ENCODE results near the gene FNBP1. TPM values are rescaled to one million over a fixed set of nuclear protein-coding genes. Genes with fewer than 3 reads are reported as not detected.
"Not testable (repeated sequence)": the region's sequence is repeated elsewhere in the genome, so short reads cannot be mapped to it uniquely, and the experiment has no call there.

FNBP1 gene
- total and polyA plus RNA-seq, 2 of the 13 experiments (the other 11 are each of a cell fraction or from before 2014, with no cell fraction given): 5.4 to 19.5 TPM

GRCh38 chr9:130018265-130018664 is 24.7 kb downstream of the FNBP1 start:
- Histone ChIP-seq H3K27ac (ENCODE audit: extremely low read length, insufficient read depth, low read length) (no peak overlapping the region), H3K9me3 (ENCODE audit: low read length) (peaks cover 3% of the 10 kb centered on the region; the same call in 1 of the 2 replicates), H3K4me1 (ENCODE audit: insufficient read depth, low read length) (peaks cover 8% of the 10 kb centered on the region), H3K79me2 (ENCODE audit: insufficient read depth, low read length) (peaks cover 7% of the 10 kb centered on the region), H3K27me3 (ENCODE audit: control insufficient read depth in 1 of 2, insufficient read depth in 2 of 2, low read length in 2 of 2) (no peaks in the 10 kb centered on the region), H3K4me3 (replicated peaks in 1 of 3; ENCODE audit: insufficient read depth in 1 of 3, low read depth in 2 of 3, low read length in 3 of 3) (no peak overlapping the region), H3K4me2 (ENCODE audit: low read depth, low read length) (no peak overlapping the region), H4K20me1 (ENCODE audit: insufficient read depth, low read length) (no peaks in the 10 kb centered on the region), H2AFZ (ENCODE audit: low read length) (no peak overlapping the region), H3K36me3 (replicated peaks in 1 of 2; ENCODE audit: control insufficient read depth in 1 of 2, insufficient read depth in 2 of 2, low read length in 2 of 2) (no peaks in the 10 kb centered on the region), H3K9ac (ENCODE audit: insufficient read depth, low read depth, low read length) (no peak overlapping the region)
- ATAC-seq (no peak), FAIRE-seq (no peak), DNase-seq (ENCODE audit: low spot score) (no peak)
- ChIA-PET POLR2A (no interaction called here), CTCF (ENCODE audit: low intra/inter-chr PET ratio, low total read pairs) (no interaction called here)
- TF ChIP-seq CENPT (CRISPR knock-in tag; IDR thresholded peaks at IDR 0.05; ENCODE audit: low read depth): no peak
- in situ Hi-C loops (cut with HindIII; ENCODE audit: extremely low pct_ligation_motif_present, low pct_unique_long_range_greater_than_20kb) (no loop called here), intact Hi-C loops (cut with micrococcal nuclease; ENCODE audit: unreplicated experiment) (no loop called here)
- WGBS (ENCODE audit: low lambda C conversion rate): 97% methylated on average over 4 of the region's 4 CpGs
- no TSS peak for BruUV-seq (replicated peaks)

- intact Hi-C loops (cut with micrococcal nuclease; ENCODE audit: unreplicated experiment); H3K27me3 ChIP-seq (ENCODE audit: control insufficient read depth in 1 of 2, insufficient read depth in 2 of 2, low read length in 2 of 2); H3K27ac ChIP-seq (ENCODE audit: extremely low read length, insufficient read depth, low read length); H3K4me3 ChIP-seq (replicated peaks in 1 of 3; ENCODE audit: insufficient read depth in 1 of 3, low read depth in 2 of 3, low read length in 3 of 3); ATAC-seq; H2AFZ ChIP-seq (ENCODE audit: low read length); CTCF ChIA-PET (ENCODE audit: low intra/inter-chr PET ratio, low total read pairs); in situ Hi-C loops (cut with HindIII; ENCODE audit: extremely low pct_ligation_motif_present, low pct_unique_long_range_greater_than_20kb); H4K20me1 ChIP-seq (ENCODE audit: insufficient read depth, low read length); H3K4me1 ChIP-seq (ENCODE audit: insufficient read depth, low read length); DNase-seq (ENCODE audit: low spot score); H3K9ac ChIP-seq (ENCODE audit: insufficient read depth, low read depth, low read length); FAIRE-seq; H3K4me2 ChIP-seq (ENCODE audit: low read depth, low read length); POLR2A ChIA-PET; H3K36me3 ChIP-seq (replicated peaks in 1 of 2; ENCODE audit: control insufficient read depth in 1 of 2, insufficient read depth in 2 of 2, low read length in 2 of 2); H3K9me3 ChIP-seq (ENCODE audit: low read length); BruUV-seq (replicated peaks); H3K79me2 ChIP-seq (ENCODE audit: insufficient read depth, low read length): not testable (repeated sequence)
- 98% methylated on average over 8 of the region's 8 CpGs for WGBS (ENCODE audit: low lambda C conversion rate)
Observed at GRCh38 chr9:130017510-130017909, 25.5 kb downstream of the FNBP1 start.

- Histone ChIP-seq H3K27ac (ENCODE audit: extremely low read length, insufficient read depth, low read length) (no peak overlapping the region), H3K79me2 (ENCODE audit: insufficient read depth, low read length) (peaks cover 9% of the 10 kb centered on the region), H3K9me3 (ENCODE audit: low read length) (peaks cover 4% of the 10 kb centered on the region; the same call in 1 of the 2 replicates), H3K4me2 (ENCODE audit: low read depth, low read length) (no peak overlapping the region), H3K4me3 (replicated peaks in 1 of 3; ENCODE audit: insufficient read depth in 1 of 3, low read depth in 2 of 3, low read length in 3 of 3) (no peak overlapping the region), H3K36me3 (replicated peaks in 1 of 2; ENCODE audit: control insufficient read depth in 1 of 2, insufficient read depth in 2 of 2, low read length in 2 of 2) (no peaks in the 10 kb centered on the region), H4K20me1 (ENCODE audit: insufficient read depth, low read length) (no peaks in the 10 kb centered on the region), H3K9ac (ENCODE audit: insufficient read depth, low read depth, low read length) (no peak overlapping the region), H2AFZ (ENCODE audit: low read length) (no peak overlapping the region), H3K27me3 (ENCODE audit: control insufficient read depth in 1 of 2, insufficient read depth in 2 of 2, low read length in 2 of 2) (no peaks in the 10 kb centered on the region), H3K4me1 (ENCODE audit: insufficient read depth, low read length) (peaks cover 8% of the 10 kb centered on the region)
- intact Hi-C loops (cut with micrococcal nuclease; ENCODE audit: unreplicated experiment): no loop called here
- ChIA-PET POLR2A (interaction anchor here (0.8 kb wide), 1 partner anchor 9 kb away, joined by 4 read pairs; no protein-coding TSS in a partner anchor), CTCF (ENCODE audit: low intra/inter-chr PET ratio, low total read pairs) (no interaction called here)
- FAIRE-seq (no peak), DNase-seq (ENCODE audit: low spot score) (no peak), ATAC-seq (no peak)
- in situ Hi-C loops (cut with HindIII; ENCODE audit: extremely low pct_ligation_motif_present, low pct_unique_long_range_greater_than_20kb): no loop called here
- BruUV-seq (replicated peaks): no TSS peak
- 85% methylated on average over 2 of the region's 2 CpGs for WGBS (ENCODE audit: low lambda C conversion rate)
- TF ChIP-seq TAF15 (IDR thresholded peaks at IDR 0.05; ENCODE audit: low read depth, low read length, poor library complexity, severe bottlenecking) (no peak), ZNF616 (CRISPR knock-in tag; IDR thresholded peaks at IDR 0.05; ENCODE audit: low read depth) (no peak), NR1H2 (CRISPR knock-in tag; IDR thresholded peaks at IDR 0.05; ENCODE audit: borderline replicate concordance, low read depth) (no peak), PHF21A (CRISPR knock-in tag; IDR thresholded peaks at IDR 0.05) (no peak), ZBTB43 (CRISPR knock-in tag; conservative IDR thresholded peaks at IDR 0.05) (no peak)
Observed at GRCh38 chr9:130017076-130017475, 25.9 kb downstream of the FNBP1 start.
